HepG2 (cell line): Measurements from ENCODE around the gene TOM1L2. TPM values are rescaled to one million over a fixed set of nuclear protein-coding genes. Genes with fewer than 3 reads are reported as not detected.

Source experiments
- ARHGAP35 ChIP-seq: sonication (generic); formaldehyde crosslinking; IDR thresholded peaks from 2 replicates; pipeline ENCODE4 v1.9.0; 2022; ENCODE audit warnings: mild to moderate bottlenecking, inconsistent platforms, moderate library complexity, missing genetic modification reagents, borderline replicate concordance
- ATF3 ChIP-seq: sonication (generic); formaldehyde crosslinking; IDR thresholded peaks from 2 replicates; pipeline ENCODE4 v1.4.0; 2020; ENCODE audit warnings: missing genetic modification reagents
- BHLHE40 ChIP-seq: IDR thresholded peaks from 2 replicates; pipeline ENCODE4 v1.6.1; 2011; ENCODE audit warnings: low read length, improper control_type of control experiment
- EEA1 ChIP-seq: sonication (generic); formaldehyde crosslinking; IDR thresholded peaks from 2 replicates; pipeline ENCODE4 v1.5.1; 2020; ENCODE audit warnings: mild to moderate bottlenecking, missing genetic modification reagents, borderline replicate concordance
- EP300 ChIP-seq, 3 experiments: sonication (generic) in 1 of 3; formaldehyde crosslinking in 1 of 3; IDR thresholded peaks; 2 replicates each; pipeline versions ENCODE4 v1.5.1 to v1.6.1; 2011 to 2020; ENCODE audit warnings: low read depth in 2 of 3, low read length in 2 of 3, borderline replicate concordance in 1 of 3, improper control_type of control experiment in 1 of 3, mild to moderate bottlenecking in 1 of 3, missing genetic modification reagents in 1 of 3, moderate library complexity in 1 of 3
- GFI1 ChIP-seq: sonication (generic); formaldehyde crosslinking; IDR thresholded peaks from 2 replicates; pipeline ENCODE4 v1.5.0; 2020; ENCODE audit warnings: missing genetic modification reagents, mild to moderate bottlenecking, borderline replicate concordance
- HOXA7 ChIP-seq: sonication (generic); formaldehyde crosslinking; IDR thresholded peaks from 2 replicates; pipeline ENCODE4 v1.8.1; 2022; ENCODE audit warnings: mild to moderate bottlenecking, missing genetic modification reagents, moderate library complexity
- NCOA5 ChIP-seq: sonication (generic); formaldehyde crosslinking; IDR thresholded peaks from 2 replicates; pipeline ENCODE4 v1.4.0; 2020; ENCODE audit warnings: missing genetic modification reagents
- ONECUT2 ChIP-seq: sonication (generic); formaldehyde crosslinking; IDR thresholded peaks from 2 replicates; pipeline ENCODE4 v1.4.0; 2020; ENCODE audit warnings: missing genetic modification reagents
- PHF20 ChIP-seq: sonication (generic); formaldehyde crosslinking; IDR thresholded peaks from 2 replicates; pipeline ENCODE4 v1.5.0; 2020; ENCODE audit warnings: mild to moderate bottlenecking, missing genetic modification reagents
- PLSCR1 ChIP-seq: sonication (generic); formaldehyde crosslinking; IDR thresholded peaks from 2 replicates; pipeline ENCODE4 v1.5.0; 2020; ENCODE audit warnings: missing genetic modification reagents, mild to moderate bottlenecking, borderline replicate concordance
- SMAD1 ChIP-seq: sonication (generic); formaldehyde crosslinking; IDR thresholded peaks from 2 replicates; pipeline ENCODE4 v1.4.0; 2020; ENCODE audit warnings: missing genetic modification reagents, low read depth, mild to moderate bottlenecking, borderline replicate concordance
- SMARCE1 ChIP-seq: fragments of 450-650 bp; IDR thresholded peaks from 2 replicates; pipeline ENCODE4 v1.6.1; 2017; ENCODE audit warnings: borderline replicate concordance
- STAT6 ChIP-seq: sonication (generic); formaldehyde crosslinking; IDR thresholded peaks from 2 replicates; pipeline ENCODE4 v1.4.0; 2020; ENCODE audit warnings: missing genetic modification reagents, mild to moderate bottlenecking, borderline replicate concordance
- SYNCRIP ChIP-seq: fragments of 200-400 bp; formaldehyde crosslinking; IDR thresholded peaks from 2 replicates; pipeline ENCODE4 v1.6.1; 2018; ENCODE audit warnings: mild to moderate bottlenecking, low read depth, low read length; ENCODE audit not compliant: insufficient read depth
- TAF1 ChIP-seq: sonication (generic); formaldehyde crosslinking; IDR thresholded peaks from 2 replicates; pipeline ENCODE4 v1.4.0; 2020; ENCODE audit warnings: missing genetic modification reagents
- YY1 ChIP-seq: IDR thresholded peaks from 2 replicates; pipeline ENCODE4 v1.6.1; 2011; ENCODE audit warnings: low read length, low read depth, moderate library complexity, mild to moderate bottlenecking; ENCODE audit not compliant: insufficient read depth, insufficient replicate concordance
- ZBTB38 ChIP-seq: sonication (generic); formaldehyde crosslinking; IDR thresholded peaks from 2 replicates; pipeline ENCODE4 v1.5.1; 2020; ENCODE audit warnings: mild to moderate bottlenecking, missing genetic modification reagents
- ZBTB4 ChIP-seq: sonication (generic); formaldehyde crosslinking; IDR thresholded peaks from 2 replicates; pipeline ENCODE4 v1.4.0; 2020; ENCODE audit warnings: missing genetic modification reagents, mild to moderate bottlenecking, borderline replicate concordance
- ZFY ChIP-seq: sonication (generic); formaldehyde crosslinking; IDR thresholded peaks from 2 replicates; pipeline ENCODE4 v1.4.0; 2020; ENCODE audit warnings: missing genetic modification reagents
- ZNF12 ChIP-seq: sonication (generic); formaldehyde crosslinking; IDR thresholded peaks from 2 replicates; pipeline ENCODE4 v1.5.0; 2020; ENCODE audit warnings: missing genetic modification reagents
- ZNF333 ChIP-seq: sonication (generic); formaldehyde crosslinking; IDR thresholded peaks from 2 replicates; pipeline ENCODE4 v1.4.0; 2020; ENCODE audit warnings: mild to moderate bottlenecking, missing genetic modification reagents, borderline replicate concordance
- polyA plus RNA-seq, 8 experiments: library from polyadenylated mRNA; depleted of rRNA in 3 of 8; stranded (reverse) in 7 of 8; unstranded in 1 of 8; fragments of >200 nt; fragmentation: Illumina TruSeq in 4 of 8; extraction: Trizol in 4 of 8; gene quantifications; 2 replicates each; pipeline versions ENCODE4 v1.2.1 to v1.2.3, GENCODE V29; 2011 to 2016; ENCODE audit warnings: low read depth in 4 of 8, missing spikeins in 1 of 8, mixed read lengths in 1 of 8; ENCODE audit not compliant: insufficient read depth in 1 of 8
- total RNA-seq, 5 experiments: library from RNA; depleted of rRNA; stranded (reverse); fragments of >200 nt; fragmentation: Illumina TruSeq; extraction: Trizol; gene quantifications; 2 replicates each; pipeline ENCODE4 v1.2.3, GENCODE V29; 2016; ENCODE audit warnings: low read depth in 1 of 5

TOM1L2 gene
- total and polyA plus RNA-seq, 2 of the 13 experiments (the other 11 are each of a cell fraction or from before 2014, with no cell fraction given) = 4.7 to 7.4 TPM

- TF ChIP-seq PLSCR1 (CRISPR knock-in tag) = no peak
- TF ChIP-seq EEA1 (CRISPR knock-in tag) = no peak
- TF ChIP-seq ZBTB38 (CRISPR knock-in tag) = peak; percentile 91
- no peak for TF ChIP-seq ZBTB4 (CRISPR knock-in tag)
- TF ChIP-seq ZNF12 (CRISPR knock-in tag) = no peak
- no peak for TF ChIP-seq ZNF333 (CRISPR knock-in tag)
- no peak for TF ChIP-seq BHLHE40
- TF ChIP-seq ZFY (CRISPR knock-in tag) = peak; percentile 82
- no peak for TF ChIP-seq EP300 (IDR thresholded peaks at IDR 0.05; ENCODE audit: low read depth in 2 of 2, low read length in 2 of 2)
- TF ChIP-seq EP300 (CRISPR knock-in tag; IDR thresholded peaks at IDR 0.05; ENCODE audit: borderline replicate concordance) = no peak
- TF ChIP-seq SMAD1 (CRISPR knock-in tag) = no peak
- TF ChIP-seq NCOA5 = no peak
- TF ChIP-seq PHF20 (CRISPR knock-in tag) = 0 out of 2 replicates have a peak, but pooled peaks have one; percentile 31
- no peak for TF ChIP-seq TAF1 (CRISPR knock-in tag)
- TF ChIP-seq ARHGAP35 (CRISPR knock-in tag) = no peak; the same call in 1 of the 2 replicates
- TF ChIP-seq YY1 = peak; percentile 88
- no peak for TF ChIP-seq SYNCRIP
- TF ChIP-seq GFI1 (CRISPR knock-in tag) = no peak
- no peak for TF ChIP-seq ATF3 (CRISPR knock-in tag)
- TF ChIP-seq HOXA7 (CRISPR knock-in tag) = no peak
- TF ChIP-seq SMARCE1 = no peak
- TF ChIP-seq ONECUT2 (CRISPR knock-in tag) = no peak
- TF ChIP-seq STAT6 (CRISPR knock-in tag) = no peak
Measured at GRCh38 chr17:17812211-17813054, 159.8 kb downstream of the TOM1L2 start (continued).
